A549 (cell line): ENCODE data around the gene RGS14. TPM values are rescaled to one million over a fixed set of nuclear protein-coding genes. Genes with fewer than 3 reads are reported as not detected.
"Not testable (repeated sequence)": the region's sequence is repeated elsewhere in the genome, so short reads cannot be mapped to it uniquely, and the experiment has no call there.

Source experiments
- ATAC-seq, 2 experiments: fragments of 200-7000 bp in 1 of 2; fragments of >200 bp in 1 of 2; cut with Nextera tagmentation in 1 of 2; cut with Tn5 transposase in 1 of 2; 3 replicates each; pipeline versions ENCODE4 v1.8.0 to v1.9.1; 2018 to 2020; ENCODE audit warnings: mild to moderate bottlenecking in 1 of 2, moderate library complexity in 1 of 2
- CTCF ChIA-PET: fragments of 300-600 bp; sonication (Branson Sonifier 250); formaldehyde crosslinking; extraction: SDS; loops from one replicate; lab custom pipeline; 2021; ENCODE audit warnings: antibody characterized with exemption, inconsistent platforms; lab: Yijun Ruan, JAX
- POLR2A ChIA-PET: fragments of 350-600 bp; formaldehyde crosslinking; extraction: SDS; loops from one replicate; lab custom pipeline; 2021; ENCODE audit warnings: antibody characterized with exemption, inconsistent platforms; lab: Yijun Ruan, JAX
- DNase-seq, 2 experiments: peaks; one replicate each; pipeline versions ENCODE4 v3.0.0 to v3.0.0-alpha.2; 2011 to 2016; ENCODE audit warnings: low read depth in 1 of 2, low spot score in 1 of 2
- FAIRE-seq: peaks from 2 replicates; lab custom pipeline; 2011; peaks lifted over from hg19 to GRCh38; lab: Jason Lieb, UNC
- H3K27ac ChIP-seq, 2 experiments: fragments of >200 bp; sonication (Bioruptor Twin); formaldehyde crosslinking; 3 replicates each; pipeline ENCODE4 v1.5.1; 2016 to 2017
- H3K4me1 ChIP-seq: fragments of >200 bp; sonication (Bioruptor Twin); formaldehyde crosslinking; 3 replicates; pipeline ENCODE4 v1.6.1; 2016
- H3K4me2 ChIP-seq: fragments of >200 bp; sonication (Bioruptor Twin); formaldehyde crosslinking; 3 replicates; pipeline ENCODE4 v1.6.1; 2016
- H3K4me3 ChIP-seq: fragments of >200 bp; sonication (Bioruptor Twin); formaldehyde crosslinking; 3 replicates; pipeline ENCODE4 v1.5.1; 2016
- H3K9me3 ChIP-seq: fragments of >200 bp; sonication (Bioruptor Twin); formaldehyde crosslinking; 3 replicates; pipeline ENCODE4 v1.6.1; 2016
- CBX2 ChIP-seq: fragments of 200-600 bp; sonication (generic); IDR thresholded peaks from 2 replicates; pipeline ENCODE4 v1.6.1; 2016; ENCODE audit warnings: low read depth, mild to moderate bottlenecking, borderline replicate concordance
- CHD2 ChIP-seq: fragments of 150-350 bp; IDR thresholded peaks from 2 replicates; pipeline ENCODE4 v1.6.1; 2014; ENCODE audit warnings: low read length; ENCODE audit not compliant: partially characterized antibody
- CHD4 ChIP-seq: fragments of 200-600 bp; sonication (generic); IDR thresholded peaks from 2 replicates; pipeline ENCODE4 v1.6.1; 2016; ENCODE audit warnings: antibody characterized with exemption, mild to moderate bottlenecking, borderline replicate concordance
- EHF ChIP-seq: fragments of 250-450 bp; sonication (Bioruptor Pico); IDR thresholded peaks from 2 replicates; pipeline ENCODE4 v1.5.0; 2020; ENCODE audit warnings: mild to moderate bottlenecking
- FOSB ChIP-seq: fragments of 250-450 bp; sonication (Bioruptor Pico); IDR thresholded peaks from 2 replicates; pipeline ENCODE4 v1.5.0; 2020; ENCODE audit warnings: mild to moderate bottlenecking, moderate library complexity
- FOSL2 ChIP-seq, 2 experiments: fragments of 450-650 bp in 1 of 2; fragments of >200 bp in 1 of 2; sonication (Bioruptor Twin) in 1 of 2; formaldehyde crosslinking; IDR thresholded peaks; 2 replicates each; pipeline versions ENCODE4 v1.5.0 to v1.6.1; 2016 to 2020; ENCODE audit warnings: mild to moderate bottlenecking in 1 of 2, moderate library complexity in 1 of 2
- HOXA7 ChIP-seq: fragments of 250-450 bp; sonication (Bioruptor Pico); IDR thresholded peaks from 2 replicates; pipeline ENCODE4 v1.5.0; 2020; ENCODE audit warnings: mild to moderate bottlenecking, moderate library complexity
- HOXB5 ChIP-seq: fragments of 250-450 bp; sonication (Bioruptor Pico); IDR thresholded peaks from 2 replicates; pipeline ENCODE4 v1.5.0; 2020; ENCODE audit warnings: mild to moderate bottlenecking, moderate library complexity
- NPAS2 ChIP-seq: fragments of 250-450 bp; sonication (Bioruptor Pico); IDR thresholded peaks from 2 replicates; pipeline ENCODE4 v1.8.0; 2022; ENCODE audit warnings: mild to moderate bottlenecking, moderate library complexity, borderline replicate concordance
- NR3C1 ChIP-seq: fragments of >200 bp; sonication (Bioruptor Twin); formaldehyde crosslinking; IDR thresholded peaks from 3 replicates; pipeline ENCODE4 v1.6.1; 2017
- POLR2A ChIP-seq: IDR thresholded peaks from 2 replicates; pipeline ENCODE4 v1.6.1; 2012; ENCODE audit warnings: mild to moderate bottlenecking, low read length
- WGBS: methylation state at CpG from one replicate; pipeline ENCODE4 v1.1.6; 2017; ENCODE audit errors: missing lambda C conversion rate; 5-methylcytosine and 5-hydroxymethylcytosine counted together
- polyA plus RNA-seq, 4 experiments: library from polyadenylated mRNA; depleted of rRNA in 3 of 4; stranded (reverse); fragments of >200 nt; fragmentation: RNase III in 1 of 4; extraction: RNeasy Plus Mini Kit Qiagen cat#74134 plus additional on column Dnase treatment in 1 of 4; gene quantifications; 2 replicates in 3 of 4; 3 replicates in 1 of 4; pipeline ENCODE4 v1.2.3, GENCODE V29; 2011 to 2017
- TF ChIP-seq, protein P1 (sequence below): IDR thresholded peaks from 2 replicates; pipeline ENCODE4 v1.6.1; 2012
- TF ChIP-seq, protein P2 (sequence below): fragments of >200 bp; sonication (Bioruptor Twin); formaldehyde crosslinking; IDR thresholded peaks from 3 replicates; pipeline ENCODE4 v1.5.1; 2016

Gene RGS14
- polyA plus RNA-seq, 2 of the 4 experiments (the other 2 are of a cell fraction): 3.9 to 8.4 TPM

DNA sequence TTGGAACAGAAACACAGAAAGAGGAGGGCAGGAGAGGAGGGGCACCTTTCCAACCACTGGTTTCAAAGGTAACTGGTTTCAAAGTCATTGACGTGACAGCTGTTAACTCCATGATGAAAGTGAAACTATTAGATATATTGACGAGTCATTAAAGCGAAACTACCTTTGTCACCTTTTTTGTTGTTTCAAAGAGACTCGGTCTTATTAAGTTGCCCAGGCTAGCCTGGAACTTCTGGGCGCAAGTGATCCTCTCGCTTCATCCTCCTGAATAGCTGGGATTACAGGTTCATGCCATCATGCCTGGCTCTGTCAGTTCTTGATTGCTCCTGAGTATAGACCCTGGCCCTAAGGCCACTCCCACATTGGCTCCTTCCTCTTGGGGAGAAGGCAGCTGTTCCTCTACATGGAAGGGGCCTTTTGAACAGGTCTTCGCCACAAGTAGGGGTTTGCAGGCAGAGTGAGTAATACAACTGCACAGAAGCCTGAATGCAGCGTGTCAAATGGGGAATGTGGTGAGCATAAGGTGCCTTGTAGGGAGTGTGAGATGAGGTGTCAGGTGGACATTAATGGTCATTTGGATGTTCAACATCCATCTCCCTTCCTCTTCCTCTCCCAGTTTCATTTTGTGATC, 55.0 kb downstream of the RGS14 start:
- Histone ChIP-seq H3K4me2 (no peak overlapping the region), H3K4me1 (no peaks in the 10 kb centered on the region), H3K9me3 (no peaks in the 10 kb centered on the region), H3K4me3 (no peak overlapping the region), H3K27ac (no peak overlapping the region)
- CTCF ChIA-PET: interaction anchor here (1.8 to 43.1 kb wide), 4 partner anchors 8 to 36 kb away, joined by 7 to 1107 read pairs (median 501); partner anchors contain the start of genes PRR7 and SLC34A1
- FAIRE-seq (no peak), ATAC-seq (no peak), DNase-seq (no peak)
- TF ChIP-seq CHD4 (no peak), NR3C1 (no peak)
- POLR2A ChIA-PET: no interaction called here
- WGBS: 80% methylated on average over 8 of the region's 8 CpGs

DNA sequence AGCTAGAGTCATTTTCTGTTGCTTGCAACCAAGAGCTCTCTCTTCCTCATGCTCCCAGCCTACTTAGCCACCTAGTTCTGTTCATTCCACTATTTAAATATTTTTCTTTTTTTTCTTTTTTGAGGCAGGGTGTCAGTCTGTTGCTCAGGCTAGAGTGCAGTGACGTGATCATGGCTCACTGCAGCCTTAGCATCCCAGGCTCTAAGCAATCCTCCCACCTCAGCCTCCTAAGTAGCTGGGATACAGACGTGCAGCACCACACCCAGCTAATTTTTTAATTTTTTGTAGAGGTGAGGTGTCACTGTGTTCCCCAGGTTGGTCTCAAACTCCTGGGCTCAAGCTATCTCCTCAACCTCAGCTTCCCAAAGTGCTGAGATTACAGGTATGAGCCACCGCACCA, 56.8 kb downstream of the RGS14 start:
- DNase-seq (no peak), ATAC-seq (no peak), FAIRE-seq (no peak)
- Histone ChIP-seq H3K4me3 (no peak overlapping the region), H3K27ac (no peak overlapping the region), H3K9me3 (no peaks in the 10 kb centered on the region), H3K4me1 (no peaks in the 10 kb centered on the region), H3K4me2 (no peak overlapping the region)
- no peak for TF ChIP-seq POLR2A
- TF ChIP-seq NPAS2 (CRISPR knock-in tag): no peak
- no peak for TF ChIP-seq CHD4
- TF ChIP-seq CHD2: no peak
- TF ChIP-seq, protein P1, sequence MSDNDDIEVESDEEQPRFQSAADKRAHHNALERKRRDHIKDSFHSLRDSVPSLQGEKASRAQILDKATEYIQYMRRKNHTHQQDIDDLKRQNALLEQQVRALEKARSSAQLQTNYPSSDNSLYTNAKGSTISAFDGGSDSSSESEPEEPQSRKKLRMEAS: no peak
- WGBS: 72% methylated on average over 3 of the region's 3 CpGs
- CTCF ChIA-PET: interaction anchor here (1.2 to 43.1 kb wide), 5 partner anchors 10 to 96 kb away, joined by 4 to 1107 read pairs (median 131); partner anchors contain the start of genes PRR7 and SLC34A1
- POLR2A ChIA-PET: interaction anchor here (1.2 to 1.7 kb wide), 2 partner anchors 10 to 11 kb away, joined by 4 to 5 read pairs; no protein-coding TSS in a partner anchor

DNA sequence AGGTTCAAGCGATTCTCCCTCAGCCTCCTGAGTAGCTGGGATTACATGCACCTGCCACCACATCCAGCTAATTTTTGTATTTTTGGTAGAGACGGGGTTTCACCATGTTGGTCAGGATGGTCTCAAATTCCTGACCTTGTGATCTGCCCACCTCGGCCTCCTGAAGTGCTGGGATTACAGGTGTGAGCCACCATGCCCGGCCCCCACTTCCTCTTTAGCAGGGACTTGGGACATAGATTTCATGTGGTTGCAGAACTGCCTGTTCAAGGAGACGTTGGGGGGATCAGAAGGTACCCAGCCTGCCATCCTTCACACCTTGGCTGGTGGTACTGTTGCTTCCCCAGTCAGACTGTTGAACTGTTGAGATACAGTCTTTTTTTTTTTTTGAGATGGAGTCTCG, 59.4 kb downstream of the RGS14 start:
- not testable (repeated sequence) for FAIRE-seq, H3K4me2 ChIP-seq, DNase-seq, H3K9me3 ChIP-seq, H3K4me1 ChIP-seq, ATAC-seq, H3K27ac ChIP-seq, H3K4me3 ChIP-seq
- CTCF ChIA-PET: interaction anchor here (8.9 to 43.1 kb wide), 3 partner anchors 12 to 38 kb away, joined by 131 to 1107 read pairs (median 871); partner anchors contain the start of genes PRR7 and SLC34A1
- 78% methylated on average over 6 of the region's 6 CpGs for WGBS
- POLR2A ChIA-PET: interaction anchor here (1.1 kb wide), 1 partner anchor 14 kb away, joined by 3 read pairs; no protein-coding TSS in a partner anchor

DNA sequence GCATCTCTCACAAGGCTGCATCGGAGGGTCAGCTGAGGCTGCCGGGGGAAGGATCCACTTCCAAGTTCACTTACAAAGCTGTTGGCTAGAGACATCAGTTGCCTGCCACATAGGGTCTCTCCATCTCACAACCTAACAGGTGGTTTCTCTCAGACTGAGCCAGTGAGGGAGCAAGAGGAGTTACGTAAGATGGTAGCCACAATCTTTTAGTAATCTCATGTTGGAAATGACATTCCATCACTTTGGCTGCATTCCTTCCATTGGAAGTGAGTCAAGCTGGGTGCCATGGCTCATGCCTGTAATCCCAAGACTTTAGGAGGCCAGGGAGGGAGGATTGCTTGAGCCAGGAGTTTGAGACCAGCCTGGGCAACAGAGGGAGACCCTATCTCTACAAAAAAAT, 61.3 kb downstream of the RGS14 start:
- Histone ChIP-seq H3K4me1 (no peaks in the 10 kb centered on the region), H3K27ac (no peak overlapping the region), H3K4me2 (no peak overlapping the region), H3K9me3 (no peaks in the 10 kb centered on the region)
- DNase-seq (no peak), ATAC-seq (no peak), FAIRE-seq (no peak)
- WGBS: 96% methylated on average over 3 of the region's 3 CpGs
- TF ChIP-seq NPAS2 (CRISPR knock-in tag): no peak
- TF ChIP-seq EHF (CRISPR knock-in tag): no peak
- TF ChIP-seq FOSB (CRISPR knock-in tag): no peak
- TF ChIP-seq CBX2: no peak
- no peak for TF ChIP-seq HOXB5
- no peak for TF ChIP-seq HOXA7 (CRISPR knock-in tag)
- TF ChIP-seq, protein P2, sequence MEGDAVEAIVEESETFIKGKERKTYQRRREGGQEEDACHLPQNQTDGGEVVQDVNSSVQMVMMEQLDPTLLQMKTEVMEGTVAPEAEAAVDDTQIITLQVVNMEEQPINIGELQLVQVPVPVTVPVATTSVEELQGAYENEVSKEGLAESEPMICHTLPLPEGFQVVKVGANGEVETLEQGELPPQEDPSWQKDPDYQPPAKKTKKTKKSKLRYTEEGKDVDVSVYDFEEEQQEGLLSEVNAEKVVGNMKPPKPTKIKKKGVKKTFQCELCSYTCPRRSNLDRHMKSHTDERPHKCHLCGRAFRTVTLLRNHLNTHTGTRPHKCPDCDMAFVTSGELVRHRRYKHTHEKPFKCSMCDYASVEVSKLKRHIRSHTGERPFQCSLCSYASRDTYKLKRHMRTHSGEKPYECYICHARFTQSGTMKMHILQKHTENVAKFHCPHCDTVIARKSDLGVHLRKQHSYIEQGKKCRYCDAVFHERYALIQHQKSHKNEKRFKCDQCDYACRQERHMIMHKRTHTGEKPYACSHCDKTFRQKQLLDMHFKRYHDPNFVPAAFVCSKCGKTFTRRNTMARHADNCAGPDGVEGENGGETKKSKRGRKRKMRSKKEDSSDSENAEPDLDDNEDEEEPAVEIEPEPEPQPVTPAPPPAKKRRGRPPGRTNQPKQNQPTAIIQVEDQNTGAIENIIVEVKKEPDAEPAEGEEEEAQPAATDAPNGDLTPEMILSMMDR: no peak
- TF ChIP-seq FOSL2 (IDR thresholded peaks at IDR 0.05): no peak
- no peak for TF ChIP-seq FOSL2 (CRISPR knock-in tag; IDR thresholded peaks at IDR 0.05)
- TF ChIP-seq, all 56 proteins: peak for 0
- POLR2A ChIA-PET: interaction anchor here (0.8 kb wide), 1 partner anchor 14 kb away, joined by 3 read pairs; no protein-coding TSS in a partner anchor
- CTCF ChIA-PET: interaction anchor here (1.1 to 43.1 kb wide), 5 partner anchors 14 to 109 kb away, joined by 3 to 1107 read pairs (median 131); partner anchors contain the start of genes PRR7 and SLC34A1
- no peak overlapping the region for H3K4me3 ChIP-seq

DNA sequence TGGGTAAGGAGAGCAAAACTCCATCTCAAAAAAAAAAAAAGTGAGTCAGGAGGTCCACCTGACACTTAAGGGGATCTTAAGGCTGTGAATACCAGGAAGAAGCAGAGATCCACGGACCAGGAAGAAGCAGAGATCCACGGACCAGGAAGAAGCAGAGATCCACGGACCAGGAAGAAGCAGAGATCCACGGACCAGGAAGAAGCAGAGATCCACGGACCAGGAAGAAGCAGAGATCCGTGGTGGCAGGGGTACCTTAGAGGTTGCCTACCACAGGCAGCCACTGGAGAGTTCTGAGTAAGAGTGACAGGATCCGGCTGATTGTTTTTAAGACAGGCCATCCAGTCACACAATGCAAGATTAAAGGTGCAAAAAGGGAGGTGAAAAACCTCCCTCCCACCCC, 62.7 kb downstream of the RGS14 start:
- H3K9me3 ChIP-seq, DNase-seq, POLR2A ChIA-PET, H3K4me1 ChIP-seq, ATAC-seq, H3K4me3 ChIP-seq, H3K27ac ChIP-seq, FAIRE-seq, H3K4me2 ChIP-seq: not testable (repeated sequence)
- CTCF ChIA-PET: interaction anchor here (2.1 to 36.0 kb wide), 4 partner anchors 8 to 28 kb away, joined by 7 to 871 read pairs (median 142); partner anchors contain the start of gene PRR7
- whole genome bisulfite sequencing: 54% methylated on average over 7 of the region's 7 CpGs
